Stimulated activated CD8-positive, alpha-beta memory T cell treated with anti-CD3 and anti-CD28 coated beads, Interleukin-4, amount 100 ng/mL, for 4 hours (primary cell): ENCODE results near the gene KCTD3.

Experiments used
- DNase-seq, 2 donors: peaks; one replicate each; pipeline ENCODE4 v3.0.0-alpha.2; 2020; ENCODE audit warnings: low read depth in 2 of 2, low spot score in 1 of 2

The KCTD3 gene

DNA sequence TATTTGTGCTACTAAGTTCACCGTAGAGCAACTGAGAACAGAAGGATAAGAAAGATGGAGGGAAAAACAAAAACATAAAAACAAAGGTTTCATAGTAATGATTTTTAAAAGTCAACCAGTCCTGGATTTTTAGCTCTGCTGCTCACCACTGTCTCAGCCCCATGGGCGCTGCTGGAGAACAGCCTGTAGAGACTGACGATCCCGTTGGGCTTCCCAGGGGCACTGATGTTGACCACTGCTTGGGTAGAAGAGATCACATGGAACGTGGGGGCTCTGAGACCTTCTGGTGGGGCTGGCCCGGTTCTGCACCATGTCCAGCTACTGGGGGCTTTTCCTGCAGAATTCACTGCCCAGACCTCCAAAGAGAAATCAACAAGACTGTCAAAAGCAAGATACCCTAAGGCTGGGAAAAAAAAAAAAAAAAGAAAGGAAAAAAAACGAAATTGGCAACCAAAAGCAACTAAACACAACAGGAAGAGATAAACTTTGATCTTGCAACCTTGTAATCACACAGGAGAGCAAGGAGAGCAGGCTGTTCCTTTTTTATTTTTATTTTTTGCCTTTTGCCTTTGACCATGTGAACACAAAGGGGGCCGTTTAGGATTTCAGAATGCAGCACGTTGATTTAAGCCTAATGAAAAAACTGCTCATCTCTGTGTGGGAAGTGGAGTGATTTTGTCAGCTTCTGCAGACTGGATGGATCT is 83.5 kb downstream of the KCTD3 start:
- DNase-seq: no peak

- DNase-seq: no peak
Measured at GRCh38 chr1:215651867-215652266, 84.8 kb downstream of the KCTD3 start.

DNA sequence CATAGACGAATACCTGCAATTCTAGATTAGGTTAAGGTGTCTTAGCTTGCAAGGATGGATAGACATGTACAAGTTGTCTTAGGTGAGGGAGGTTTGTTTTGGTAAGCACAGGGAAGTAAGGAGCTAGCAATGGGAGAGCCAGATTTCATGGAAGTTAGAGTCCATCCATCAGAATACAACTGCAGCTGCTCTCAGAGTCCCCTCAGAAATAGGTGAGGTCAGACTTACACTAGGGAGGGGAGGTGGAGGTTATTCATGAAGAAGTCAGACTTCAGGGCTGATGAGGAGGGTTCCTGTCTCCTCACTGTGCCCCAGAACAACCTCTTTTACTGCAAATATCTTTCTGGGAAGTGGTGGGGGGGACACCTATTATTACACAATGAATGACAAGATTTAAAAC is 85.3 kb downstream of the KCTD3 start:
- DNase-seq: no peak

- no peak for DNase-seq
Measured at GRCh38 chr1:215657047-215657446, 89.9 kb downstream of the KCTD3 start.

- DNase-seq: no peak
Measured at GRCh38 chr1:215660259-215660658, 93.2 kb downstream of the KCTD3 start.

- DNase-seq: no peak
Measured at GRCh38 chr1:215661033-215661432, 93.9 kb downstream of the KCTD3 start.

- no peak for DNase-seq
Measured at GRCh38 chr1:215665215-215665614, 98.1 kb downstream of the KCTD3 start.

DNA sequence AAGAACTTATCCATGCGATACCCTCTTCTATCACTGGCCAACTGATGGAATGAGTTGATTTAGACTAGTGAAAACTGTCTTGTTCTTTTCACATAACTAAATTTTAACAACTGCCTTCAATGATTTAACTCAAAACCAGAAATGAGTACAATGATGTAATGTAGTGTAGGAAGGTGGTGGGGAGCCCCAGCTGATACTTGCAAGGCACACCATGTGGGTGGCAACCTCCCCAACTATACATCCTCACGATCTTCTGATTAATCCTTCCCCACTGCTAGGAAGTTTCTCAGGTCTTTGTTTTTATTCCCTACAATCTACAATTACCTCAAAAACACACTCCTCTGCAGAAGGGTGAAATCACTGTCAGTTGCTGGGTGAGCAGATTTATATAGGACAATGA is 100.7 kb downstream of the KCTD3 start:
- DNase-seq: no peak

DNA sequence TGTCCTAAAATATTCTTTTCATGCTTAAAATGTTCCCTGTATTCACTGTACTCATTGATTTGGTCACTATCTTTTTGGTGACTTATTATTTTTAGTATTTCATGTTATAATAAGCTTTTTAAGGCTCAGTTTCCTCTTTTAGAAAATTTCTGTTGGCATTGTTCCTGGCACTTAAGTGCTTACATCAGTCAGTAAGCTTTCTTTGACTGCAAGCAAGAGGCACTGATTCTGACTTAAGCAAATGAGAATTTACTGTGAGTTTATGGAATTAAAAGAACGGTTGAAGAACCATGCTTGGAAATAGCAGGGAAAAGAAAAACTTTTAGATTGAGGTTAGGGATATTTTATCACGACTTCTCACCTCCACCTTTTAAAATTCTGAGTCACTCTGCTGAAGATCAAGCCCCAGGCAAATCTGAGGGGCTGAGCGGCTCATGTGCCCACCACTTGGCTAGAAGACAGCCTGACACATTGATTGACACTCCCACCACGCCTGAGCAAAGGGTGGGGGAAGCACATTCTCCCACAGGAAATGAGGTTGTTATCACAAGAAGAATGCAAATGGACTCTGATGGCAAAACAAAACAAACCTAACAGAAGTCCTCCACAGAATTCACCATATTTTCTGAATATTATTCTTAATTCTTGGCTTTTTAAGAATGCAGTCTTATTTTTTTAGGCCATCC is 102.8 kb downstream of the KCTD3 start:
- DNase-seq: no peak
